ENCODE data around the gene OR2T27.

DNA sequence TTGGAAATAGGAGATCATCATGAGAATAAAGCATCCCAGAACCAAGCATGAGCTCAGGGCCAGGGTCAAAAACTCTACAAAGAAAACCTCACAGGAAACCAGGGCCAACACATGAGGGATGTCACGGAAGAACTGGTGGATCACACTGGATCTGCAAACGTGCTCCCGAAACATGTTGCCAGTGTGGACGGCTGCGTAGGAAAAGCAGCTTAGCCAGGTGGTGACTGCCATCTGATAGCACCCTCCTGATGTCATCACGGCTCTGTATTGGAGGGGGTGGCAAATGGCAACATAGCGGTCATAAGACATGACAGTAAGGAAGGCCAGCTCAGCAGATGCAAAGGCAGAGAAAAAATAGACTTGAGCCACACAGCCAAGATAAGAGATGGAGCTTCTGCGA is 26.3 kb upstream of the OR2T27 start:
- TF ChIP-seq, protein P1, sequence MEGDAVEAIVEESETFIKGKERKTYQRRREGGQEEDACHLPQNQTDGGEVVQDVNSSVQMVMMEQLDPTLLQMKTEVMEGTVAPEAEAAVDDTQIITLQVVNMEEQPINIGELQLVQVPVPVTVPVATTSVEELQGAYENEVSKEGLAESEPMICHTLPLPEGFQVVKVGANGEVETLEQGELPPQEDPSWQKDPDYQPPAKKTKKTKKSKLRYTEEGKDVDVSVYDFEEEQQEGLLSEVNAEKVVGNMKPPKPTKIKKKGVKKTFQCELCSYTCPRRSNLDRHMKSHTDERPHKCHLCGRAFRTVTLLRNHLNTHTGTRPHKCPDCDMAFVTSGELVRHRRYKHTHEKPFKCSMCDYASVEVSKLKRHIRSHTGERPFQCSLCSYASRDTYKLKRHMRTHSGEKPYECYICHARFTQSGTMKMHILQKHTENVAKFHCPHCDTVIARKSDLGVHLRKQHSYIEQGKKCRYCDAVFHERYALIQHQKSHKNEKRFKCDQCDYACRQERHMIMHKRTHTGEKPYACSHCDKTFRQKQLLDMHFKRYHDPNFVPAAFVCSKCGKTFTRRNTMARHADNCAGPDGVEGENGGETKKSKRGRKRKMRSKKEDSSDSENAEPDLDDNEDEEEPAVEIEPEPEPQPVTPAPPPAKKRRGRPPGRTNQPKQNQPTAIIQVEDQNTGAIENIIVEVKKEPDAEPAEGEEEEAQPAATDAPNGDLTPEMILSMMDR (IDR thresholded peaks at IDR 0.05; ENCODE audit: extremely low read depth in 1 of 2, insufficient read depth in 1 of 2, low read depth in 1 of 2, low read length in 2 of 2): no peak
- TF ChIP-seq POLR2AphosphoS5 (IDR thresholded peaks at IDR 0.05; ENCODE audit: insufficient read depth, low read depth, low read length): no peak
- TF ChIP-seq POLR2A (IDR thresholded peaks at IDR 0.05; ENCODE audit: low read depth, low read length): no peak
- no peak for TF ChIP-seq EZH2 (IDR thresholded peaks at IDR 0.05; ENCODE audit: borderline replicate concordance, low read depth, low read length, severe bottlenecking)
- TF ChIP-seq, protein P2, sequence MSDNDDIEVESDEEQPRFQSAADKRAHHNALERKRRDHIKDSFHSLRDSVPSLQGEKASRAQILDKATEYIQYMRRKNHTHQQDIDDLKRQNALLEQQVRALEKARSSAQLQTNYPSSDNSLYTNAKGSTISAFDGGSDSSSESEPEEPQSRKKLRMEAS (IDR thresholded peaks at IDR 0.05; ENCODE audit: insufficient read depth, insufficient read length): no peak
- no peak for TF ChIP-seq JUN (IDR thresholded peaks at IDR 0.05; ENCODE audit: borderline replicate concordance, insufficient read depth, insufficient read length, low read depth)
- no peak for TF ChIP-seq GATA2 (IDR thresholded peaks at IDR 0.05; ENCODE audit: insufficient read depth, insufficient read length, low read depth, low read length)
